Parietal lobe (tissue), 2 donors: ENCODE data around the gene TEKT5. TPM values are rescaled to one million over a fixed set of nuclear protein-coding genes. Genes with fewer than 3 reads are reported as not detected.

Source experiments
- small RNA-seq: library from RNA; depleted of rRNA; stranded (forward); fragments of <200 nt; gene quantifications from one replicate; pipeline ENCODE3, GENCODE V24; 2014; ENCODE audit warnings: low replicate concordance
- total RNA-seq: library from RNA; depleted of rRNA; stranded (reverse); fragments of >200 nt; gene quantifications from one replicate; pipeline ENCODE4 v1.2.3, GENCODE V29; 2014

The TEKT5 gene
- total RNA-seq, result 2.8 TPM

DNA sequence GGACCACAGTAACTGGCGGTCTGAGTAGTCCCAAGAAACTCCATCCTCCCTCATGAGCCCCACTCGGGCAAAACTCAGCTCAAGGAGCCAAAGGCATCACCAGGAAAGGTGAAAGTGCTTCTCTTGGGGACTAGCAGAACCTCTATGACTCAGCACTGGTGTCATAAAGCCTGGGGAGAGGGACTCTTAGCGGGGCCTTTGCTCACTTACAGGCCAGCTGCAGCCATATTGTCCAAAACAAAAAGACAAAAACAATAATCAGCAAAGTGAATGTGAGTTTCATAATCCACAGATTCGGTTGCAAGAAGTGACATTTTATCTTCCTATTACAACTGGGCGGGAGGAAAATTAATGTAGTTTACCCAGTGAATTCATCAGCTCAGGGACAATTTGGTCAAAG lies at the start of gene TEKT5:
Gene TEKT5, minus strand, starts transcription at position 101 of the 400 bp plus-strand sequence. Its CDS starts 57 bp downstream, at position 44.

DNA sequence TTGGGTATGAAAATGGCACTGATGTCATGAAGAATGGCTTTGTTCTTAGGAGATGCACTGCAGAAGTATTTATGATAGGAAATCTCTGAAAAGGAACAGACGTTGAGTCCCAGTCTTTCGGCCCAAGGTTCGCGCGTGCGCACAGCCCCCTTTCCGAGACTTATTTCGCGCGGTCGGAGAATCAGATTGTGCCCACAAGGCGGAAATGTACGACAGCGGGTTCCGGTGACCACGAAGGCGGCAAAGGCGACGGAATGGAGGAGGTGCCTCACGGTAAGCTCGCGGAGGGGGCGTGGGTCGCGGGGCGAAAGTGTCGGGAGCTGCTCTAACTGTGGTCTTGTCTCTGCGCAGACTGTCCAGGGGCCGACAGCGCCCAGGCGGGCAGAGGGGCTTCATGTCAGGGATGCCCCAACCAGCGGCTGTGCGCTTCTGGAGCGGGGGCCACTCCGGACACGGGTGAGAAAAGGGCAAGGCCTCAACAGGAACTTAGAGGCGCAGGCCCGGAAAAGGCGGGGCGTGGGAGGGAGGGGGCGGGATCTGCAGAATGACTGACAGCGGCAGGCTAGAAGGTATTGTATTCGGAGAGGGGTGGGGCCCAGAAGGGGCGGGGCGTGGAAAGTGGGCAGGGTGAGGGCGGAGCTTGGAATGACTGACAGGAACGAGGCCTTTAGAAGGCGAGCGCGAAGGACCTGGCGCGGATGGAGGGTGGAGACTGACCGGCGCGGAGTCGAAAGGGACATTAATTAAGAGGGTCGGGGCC lies 49.1 kb upstream of the TEKT5 start, which contains the start of gene NUBP1:
Gene NUBP1, plus strand, starts transcription at position 233 of the 760 bp plus-strand sequence. Its CDS starts 22 bp downstream, at position 255.

DNA sequence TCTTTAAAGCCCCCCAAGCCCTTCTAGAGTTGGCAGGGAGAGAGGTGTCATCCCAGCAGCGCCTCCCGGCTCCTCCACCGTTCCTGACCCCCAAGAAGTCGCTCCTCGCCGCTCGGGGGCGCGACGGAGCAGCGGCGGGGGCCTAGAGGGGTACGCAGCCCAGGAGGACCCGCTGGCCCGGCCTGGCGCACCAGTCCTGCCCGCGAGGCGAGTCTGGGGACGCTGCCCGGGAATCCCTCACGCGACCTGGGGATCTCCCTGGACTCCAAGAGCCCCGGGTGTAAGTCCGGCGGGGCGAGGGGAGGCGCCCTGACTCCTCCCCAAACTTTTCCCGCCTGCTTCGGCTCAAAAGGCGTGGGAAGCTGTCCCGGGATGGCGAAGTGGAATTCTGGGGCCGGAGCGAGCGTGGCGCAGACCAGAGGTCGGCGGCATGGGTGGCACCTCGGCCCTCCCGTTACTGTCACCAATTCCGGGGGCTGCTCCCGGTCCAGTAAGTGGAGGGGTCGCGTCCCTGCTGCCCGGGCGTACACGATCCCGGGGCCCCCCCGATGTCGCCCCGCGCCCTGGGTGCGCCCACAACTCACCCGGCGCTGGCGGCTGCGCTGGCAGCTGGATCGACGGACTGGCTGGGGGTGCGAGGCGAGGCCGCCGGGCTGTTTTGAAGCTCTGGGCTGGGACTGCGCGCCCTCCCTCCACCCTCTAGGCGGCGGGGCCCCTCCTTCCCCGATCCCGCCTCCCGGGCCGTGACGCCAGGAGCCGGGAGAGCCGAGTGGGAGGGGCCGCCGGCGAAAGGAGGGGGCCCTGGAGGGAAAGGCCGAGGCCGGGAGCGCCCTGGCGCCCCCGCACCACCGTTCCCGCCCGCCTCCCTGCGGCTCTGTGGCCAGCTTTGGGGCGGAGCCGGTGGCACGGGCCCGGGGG lies 114.5 kb downstream of the TEKT5 start, which contains the start of gene EMP2:
Gene EMP2, minus strand, starts transcription at position 634 of the 918 bp plus-strand sequence. CDS start 32,981 bp downstream, outside the sequence.

Small RNAs within 50 kb of the gene (small RNA-seq; reads per million reads assigned to genes)
- gene MTND4LP24 (not detected), gene MTND6P33 (not detected)

Other genes with a start within 250 kb of the TEKT5 start
- gene EMP2, start 114.3 kb downstream of the TEKT5 start, total RNA-seq, result 3.1 TPM
- 12.2 TPM for gene NUBP1, start 48.9 kb upstream of the TEKT5 start, total RNA-seq
- 31.9 TPM for gene TVP23A, start 123.9 kb upstream of the TEKT5 start, total RNA-seq
- 0.31 TPM for gene CIITA, start 182.3 kb upstream of the TEKT5 start, total RNA-seq
- gene DEXI, start 247.5 kb upstream of the TEKT5 start, total RNA-seq, result 11.3 TPM
- 38.5 TPM for gene CLEC16A, start 249.6 kb upstream of the TEKT5 start, total RNA-seq